Activated CD4-positive, alpha-beta T cell treated with anti-CD3 and anti-CD28 coated beads, Interleukin-2, amount 10 ng/mL, durations not matched to agents 24 days and 14 days (primary cell): ENCODE data around the gene KAZALD1. TPM values are rescaled to one million over a fixed set of nuclear protein-coding genes. Genes with fewer than 3 reads are reported as not detected.

Experiments
- total RNA-seq: library from RNA; stranded (reverse); gene quantifications from 2 replicates; pipeline ENCODE4 v1.2.3, GENCODE V29; 2022

The KAZALD1 gene
- total RNA-seq, 1 donor from 2014 or later = 0.79 TPM

Other genes starting within 250 kb of the KAZALD1 start
- gene SLF2, start 149.0 kb upstream of the KAZALD1 start, total RNA-seq = 34.9 and 35.3 TPM in 2 replicates
- 1.4 and 1.8 TPM in 2 replicates for gene SEMA4G, start 92.5 kb upstream of the KAZALD1 start, total RNA-seq
- 53.4 and 59.5 TPM in 2 replicates for gene MRPL43, start 74.5 kb upstream of the KAZALD1 start, total RNA-seq
- gene TWNK, start 74.4 kb upstream of the KAZALD1 start, total RNA-seq = 41.1 and 42.1 TPM in 2 replicates
- gene LZTS2, start 62.2 kb upstream of the KAZALD1 start, total RNA-seq = 21.8 and 22.7 TPM in 2 replicates
- 0.38 and 0.93 TPM in 2 replicates for gene PDZD7, start 30.9 kb upstream of the KAZALD1 start, total RNA-seq
- gene SFXN3, start 30.8 kb upstream of the KAZALD1 start, total RNA-seq = 36.0 and 37.3 TPM in 2 replicates
- gene TLX1, start 69.3 kb downstream of the KAZALD1 start, total RNA-seq = not detected in 2 replicates
- gene LBX1, start 167.5 kb downstream of the KAZALD1 start, total RNA-seq = not detected in 2 replicates